A549 (cell line): ENCODE results near the gene RPL3. TPM values are rescaled to one million over a fixed set of nuclear protein-coding genes. Genes with fewer than 3 reads are reported as not detected.

ENCODE experiments used
- ATAC-seq, 2 experiments: fragments of 200-7000 bp in 1 of 2; fragments of >200 bp in 1 of 2; cut with Nextera tagmentation in 1 of 2; cut with Tn5 transposase in 1 of 2; 3 replicates each; pipeline versions ENCODE4 v1.8.0 to v1.9.1; 2018 to 2020; ENCODE audit warnings: mild to moderate bottlenecking in 1 of 2, moderate library complexity in 1 of 2
- CTCF ChIA-PET: fragments of 300-600 bp; sonication (Branson Sonifier 250); formaldehyde crosslinking; extraction: SDS; loops from one replicate; lab custom pipeline; 2021; ENCODE audit warnings: antibody characterized with exemption, inconsistent platforms; lab: Yijun Ruan, JAX
- POLR2A ChIA-PET: fragments of 350-600 bp; formaldehyde crosslinking; extraction: SDS; loops from one replicate; lab custom pipeline; 2021; ENCODE audit warnings: antibody characterized with exemption, inconsistent platforms; lab: Yijun Ruan, JAX
- DNase-seq, 2 experiments: peaks; one replicate each; pipeline versions ENCODE4 v3.0.0 to v3.0.0-alpha.2; 2011 to 2016; ENCODE audit warnings: low read depth in 1 of 2, low spot score in 1 of 2
- FAIRE-seq: peaks from 2 replicates; lab custom pipeline; 2011; peaks lifted over from hg19 to GRCh38; lab: Jason Lieb, UNC
- H3K27ac ChIP-seq, 2 experiments: fragments of >200 bp; sonication (Bioruptor Twin); formaldehyde crosslinking; 3 replicates each; pipeline ENCODE4 v1.5.1; 2016 to 2017
- H3K4me1 ChIP-seq: fragments of >200 bp; sonication (Bioruptor Twin); formaldehyde crosslinking; 3 replicates; pipeline ENCODE4 v1.6.1; 2016
- H3K4me2 ChIP-seq: fragments of >200 bp; sonication (Bioruptor Twin); formaldehyde crosslinking; 3 replicates; pipeline ENCODE4 v1.6.1; 2016
- H3K4me3 ChIP-seq: fragments of >200 bp; sonication (Bioruptor Twin); formaldehyde crosslinking; 3 replicates; pipeline ENCODE4 v1.5.1; 2016
- H3K9me3 ChIP-seq: fragments of >200 bp; sonication (Bioruptor Twin); formaldehyde crosslinking; 3 replicates; pipeline ENCODE4 v1.6.1; 2016
- BHLHE40 ChIP-seq: IDR thresholded peaks from 2 replicates; pipeline ENCODE4 v1.6.1; 2012; ENCODE audit warnings: low read depth, low read length, inconsistent platforms
- CHD4 ChIP-seq: fragments of 200-600 bp; sonication (generic); IDR thresholded peaks from 2 replicates; pipeline ENCODE4 v1.6.1; 2016; ENCODE audit warnings: antibody characterized with exemption, mild to moderate bottlenecking, borderline replicate concordance
- EHF ChIP-seq: fragments of 250-450 bp; sonication (Bioruptor Pico); IDR thresholded peaks from 2 replicates; pipeline ENCODE4 v1.5.0; 2020; ENCODE audit warnings: mild to moderate bottlenecking
- FOXS1 ChIP-seq: fragments of 250-450 bp; sonication (Bioruptor Pico); IDR thresholded peaks from 2 replicates; pipeline ENCODE4 v1.5.0; 2020; ENCODE audit warnings: mild to moderate bottlenecking, moderate library complexity
- HES2 ChIP-seq: fragments of >200 bp; sonication (Bioruptor Twin); formaldehyde crosslinking; IDR thresholded peaks from 2 replicates; pipeline ENCODE4 v1.6.1; 2016
- HOXA7 ChIP-seq: fragments of 250-450 bp; sonication (Bioruptor Pico); IDR thresholded peaks from 2 replicates; pipeline ENCODE4 v1.5.0; 2020; ENCODE audit warnings: mild to moderate bottlenecking, moderate library complexity
- HOXB5 ChIP-seq: fragments of 250-450 bp; sonication (Bioruptor Pico); IDR thresholded peaks from 2 replicates; pipeline ENCODE4 v1.5.0; 2020; ENCODE audit warnings: mild to moderate bottlenecking, moderate library complexity
- MAFK ChIP-seq: fragments of 450-650 bp; IDR thresholded peaks from 2 replicates; pipeline ENCODE4 v1.6.1; 2014; ENCODE audit not compliant: partially characterized antibody
- MAZ ChIP-seq: fragments of 150-350 bp; IDR thresholded peaks from 2 replicates; pipeline ENCODE4 v1.6.1; 2014; ENCODE audit warnings: antibody characterized with exemption, low read depth, low read length, borderline replicate concordance
- NR3C1 ChIP-seq: fragments of >200 bp; sonication (Bioruptor Twin); formaldehyde crosslinking; IDR thresholded peaks from 3 replicates; pipeline ENCODE4 v1.6.1; 2017
- PHF8 ChIP-seq: fragments of 200-600 bp; sonication (generic); IDR thresholded peaks from 2 replicates; pipeline ENCODE4 v1.6.1; 2016; ENCODE audit warnings: low read depth, mild to moderate bottlenecking, antibody characterized with exemption, moderate library complexity, borderline replicate concordance
- POLR2A ChIP-seq: IDR thresholded peaks from 2 replicates; pipeline ENCODE4 v1.6.1; 2012; ENCODE audit warnings: mild to moderate bottlenecking, low read length
- POLR2AphosphoS2 ChIP-seq: conservative IDR thresholded peaks from 2 replicates; pipeline ENCODE4 v1.6.1; 2012; ENCODE audit warnings: low read length, improper control_type of control experiment, inconsistent platforms
- RAD21 ChIP-seq, 2 experiments: fragments of >200 bp in 1 of 2; sonication (Bioruptor Twin) in 1 of 2; formaldehyde crosslinking in 1 of 2; IDR thresholded peaks in 1 of 2; conservative IDR thresholded peaks in 1 of 2; 2 replicates in 1 of 2; 3 replicates in 1 of 2; pipeline ENCODE4 v1.6.1; 2012 to 2018; ENCODE audit warnings: inconsistent platforms in 1 of 2
- RCOR1 ChIP-seq: fragments of 150-350 bp; IDR thresholded peaks from 2 replicates; pipeline ENCODE4 v1.6.1; 2014; ENCODE audit warnings: antibody characterized with exemption, low read length, low read depth
- SMC3 ChIP-seq: fragments of >200 bp; sonication (Bioruptor Twin); formaldehyde crosslinking; IDR thresholded peaks from 3 replicates; pipeline ENCODE4 v1.6.1; 2018; ENCODE audit warnings: inconsistent platforms
- TP53 ChIP-seq: fragments of 250-450 bp; sonication (Bioruptor Pico); IDR thresholded peaks from 2 replicates; pipeline ENCODE4 v1.5.0; 2021; ENCODE audit warnings: mild to moderate bottlenecking, moderate library complexity
- USF2 ChIP-seq: fragments of 450-650 bp; IDR thresholded peaks from 2 replicates; pipeline ENCODE4 v1.6.1; 2014; ENCODE audit warnings: antibody characterized with exemption
- ZSCAN20 ChIP-seq: fragments of 250-450 bp; sonication (Bioruptor Pico); IDR thresholded peaks from 2 replicates; pipeline ENCODE4 v1.8.0; 2022; ENCODE audit warnings: mild to moderate bottlenecking, moderate library complexity
- WGBS: methylation state at CpG from one replicate; pipeline ENCODE4 v1.1.6; 2017; ENCODE audit errors: missing lambda C conversion rate; 5-methylcytosine and 5-hydroxymethylcytosine counted together
- polyA plus RNA-seq, 4 experiments: library from polyadenylated mRNA; depleted of rRNA in 3 of 4; stranded (reverse); fragments of >200 nt; fragmentation: RNase III in 1 of 4; extraction: RNeasy Plus Mini Kit Qiagen cat#74134 plus additional on column Dnase treatment in 1 of 4; gene quantifications; 2 replicates in 3 of 4; 3 replicates in 1 of 4; pipeline ENCODE4 v1.2.3, GENCODE V29; 2011 to 2017
- TF ChIP-seq, protein P1 (sequence below): fragments of 200-600 bp; sonication (generic); IDR thresholded peaks from 2 replicates; pipeline ENCODE4 v1.6.1; 2016; ENCODE audit warnings: antibody characterized with exemption, mild to moderate bottlenecking, moderate library complexity

Gene RPL3
- polyA plus RNA-seq, 2 of the 4 experiments (the other 2 are of a cell fraction) = 1,921 to 1,965 TPM

DNA sequence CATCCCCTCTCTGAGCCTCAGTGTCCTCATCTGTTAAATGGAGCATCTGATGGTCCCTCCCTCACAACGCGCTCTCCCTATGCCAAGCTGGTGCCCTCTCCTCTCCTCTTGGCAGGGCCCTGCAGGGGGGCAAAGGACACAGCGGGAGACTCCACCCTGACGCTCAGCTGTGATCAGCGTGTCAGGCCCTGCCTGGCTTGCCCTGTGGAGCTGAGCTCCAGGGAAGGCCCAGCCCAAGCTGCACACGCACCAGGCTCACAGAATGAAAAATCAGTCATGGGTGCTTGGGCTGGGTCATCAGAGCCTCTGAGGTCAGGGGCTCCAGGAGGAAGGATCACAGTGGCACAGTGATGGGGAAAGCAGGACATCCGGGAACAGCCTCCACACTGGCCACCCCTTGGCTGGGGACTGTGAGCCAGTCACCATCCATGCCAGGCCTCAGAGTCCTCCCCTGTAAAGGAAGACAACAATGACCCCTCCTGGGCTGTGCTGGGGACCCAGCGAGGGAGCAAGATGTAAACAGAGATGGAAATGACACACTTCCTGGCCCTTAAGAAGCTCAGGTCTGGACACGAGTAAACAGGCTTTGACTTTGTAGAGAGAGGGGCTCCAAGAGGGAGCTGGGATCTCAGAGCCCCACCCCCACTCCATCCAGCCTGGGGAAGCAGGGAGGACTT is 36.6 kb downstream of the RPL3 start:
- Histone ChIP-seq H3K9me3 (0 out of 3 replicates have a peak, but pooled peaks cover 8% of the 10 kb centered on the region), H3K4me1 (no peaks in the 10 kb centered on the region), H3K27ac (peak overlapping the region in 1 of 2 experiments; percentile 59; a peak in 3 of 6 replicates), H3K4me3 (no peak overlapping the region), H3K4me2 (no peak overlapping the region)
- POLR2A ChIA-PET = no interaction called here
- ATAC-seq = peak in 1 of 2 experiments; percentile 17; a peak in 2 of 6 replicates
- WGBS = 85% methylated on average over 6 of the region's 9 CpGs
- CTCF ChIA-PET = interaction anchor here (1.0 to 2.0 kb wide), 2 partner anchors 9 to 17 kb away, joined by 3 to 5 read pairs; no protein-coding TSS in a partner anchor
- DNase-seq = no peak
- no peak for FAIRE-seq
- TF ChIP-seq HES2 = no peak
- TF ChIP-seq SMC3 = no peak
- TF ChIP-seq RAD21 (conservative IDR thresholded peaks at IDR 0.05 in 1 of 2, IDR thresholded peaks at IDR 0.05 in 1 of 2) = 0 out of 5 replicates have a peak, but pooled peaks of 1 of the 2 experiments have one; percentile 6
- TF ChIP-seq CHD4 = no peak
- no peak for TF ChIP-seq FOXS1 (CRISPR knock-in tag)

DNA sequence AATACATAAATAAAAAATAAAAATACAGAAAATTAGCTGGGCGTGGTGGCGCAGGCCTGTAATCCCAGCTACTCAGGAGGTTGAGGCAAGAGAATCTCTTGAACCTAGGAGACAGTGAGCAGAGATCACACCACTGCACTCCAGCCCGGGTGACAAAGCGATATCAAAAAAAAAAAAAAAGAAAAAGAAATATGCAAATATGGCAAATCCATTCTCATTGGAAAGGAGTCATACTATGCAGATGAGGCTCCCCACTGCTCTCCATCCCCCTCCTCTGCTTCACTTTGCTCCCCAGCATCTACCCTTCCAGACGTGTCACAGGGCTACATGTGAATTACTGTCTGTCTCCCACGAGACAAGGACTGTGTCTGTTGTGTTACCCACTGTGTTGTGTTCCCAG is 38.3 kb downstream of the RPL3 start:
- H3K4me2 ChIP-seq = no peak overlapping the region
- H3K27ac ChIP-seq = no peak overlapping the region
- FAIRE-seq = no peak
- ChIA-PET CTCF (no interaction called here), POLR2A (no interaction called here)
- no peak for DNase-seq
- H3K4me3 ChIP-seq = no peak overlapping the region
- no peaks in the 10 kb centered on the region for H3K4me1 ChIP-seq
- WGBS = 92% methylated on average over 6 of the region's 6 CpGs
- H3K9me3 ChIP-seq = 0 out of 3 replicates have a peak, but pooled peaks cover 8% of the 10 kb centered on the region
- no peak for ATAC-seq
- TF ChIP-seq MAZ (no peak), ZSCAN20 (no peak), USF2 (no peak), POLR2A (no peak), TP53 (CRISPR knock-in tag) (no peak)

- no peak overlapping the region for H3K4me2 ChIP-seq
- WGBS = 85% methylated on average over 2 of the region's 7 CpGs
- POLR2A ChIA-PET = interaction anchor here (0.8 kb wide), 1 partner anchor 27 kb away, joined by 4 read pairs; no protein-coding TSS in a partner anchor
Measured at GRCh38 chr22:39280250-39280649, 39.2 kb downstream of the RPL3 start.

GRCh38 chr22:39279170-39279850 is 40.1 kb downstream of the RPL3 start:
- no peak overlapping the region for H3K27ac ChIP-seq
- H3K4me1 ChIP-seq = no peaks in the 10 kb centered on the region
- 87% methylated on average over 19 of the region's 23 CpGs for WGBS
- H3K9me3 ChIP-seq = no peaks in the 10 kb centered on the region
- CTCF ChIA-PET = interaction anchor here (1.2 to 1.8 kb wide), 3 partner anchors 12 to 109 kb away, joined by 4 to 7 read pairs (median 4); no protein-coding TSS in a partner anchor
- DNase-seq (no peak), ATAC-seq (no peak), FAIRE-seq (no peak)
- POLR2A ChIA-PET = interaction anchor here (0.5 to 1.0 kb wide), 3 partner anchors 26 to 141 kb away, joined by 3 to 4 read pairs (median 4); partner anchors contain the start of gene RPL3
- no peak overlapping the region for H3K4me3 ChIP-seq
- no peak overlapping the region for H3K4me2 ChIP-seq
- TF ChIP-seq HOXA7 = no peak
- no peak for TF ChIP-seq HOXB5 (CRISPR knock-in tag)
- TF ChIP-seq NR3C1 = no peak
- TF ChIP-seq EHF (CRISPR knock-in tag) = no peak
- TF ChIP-seq, protein P1, sequence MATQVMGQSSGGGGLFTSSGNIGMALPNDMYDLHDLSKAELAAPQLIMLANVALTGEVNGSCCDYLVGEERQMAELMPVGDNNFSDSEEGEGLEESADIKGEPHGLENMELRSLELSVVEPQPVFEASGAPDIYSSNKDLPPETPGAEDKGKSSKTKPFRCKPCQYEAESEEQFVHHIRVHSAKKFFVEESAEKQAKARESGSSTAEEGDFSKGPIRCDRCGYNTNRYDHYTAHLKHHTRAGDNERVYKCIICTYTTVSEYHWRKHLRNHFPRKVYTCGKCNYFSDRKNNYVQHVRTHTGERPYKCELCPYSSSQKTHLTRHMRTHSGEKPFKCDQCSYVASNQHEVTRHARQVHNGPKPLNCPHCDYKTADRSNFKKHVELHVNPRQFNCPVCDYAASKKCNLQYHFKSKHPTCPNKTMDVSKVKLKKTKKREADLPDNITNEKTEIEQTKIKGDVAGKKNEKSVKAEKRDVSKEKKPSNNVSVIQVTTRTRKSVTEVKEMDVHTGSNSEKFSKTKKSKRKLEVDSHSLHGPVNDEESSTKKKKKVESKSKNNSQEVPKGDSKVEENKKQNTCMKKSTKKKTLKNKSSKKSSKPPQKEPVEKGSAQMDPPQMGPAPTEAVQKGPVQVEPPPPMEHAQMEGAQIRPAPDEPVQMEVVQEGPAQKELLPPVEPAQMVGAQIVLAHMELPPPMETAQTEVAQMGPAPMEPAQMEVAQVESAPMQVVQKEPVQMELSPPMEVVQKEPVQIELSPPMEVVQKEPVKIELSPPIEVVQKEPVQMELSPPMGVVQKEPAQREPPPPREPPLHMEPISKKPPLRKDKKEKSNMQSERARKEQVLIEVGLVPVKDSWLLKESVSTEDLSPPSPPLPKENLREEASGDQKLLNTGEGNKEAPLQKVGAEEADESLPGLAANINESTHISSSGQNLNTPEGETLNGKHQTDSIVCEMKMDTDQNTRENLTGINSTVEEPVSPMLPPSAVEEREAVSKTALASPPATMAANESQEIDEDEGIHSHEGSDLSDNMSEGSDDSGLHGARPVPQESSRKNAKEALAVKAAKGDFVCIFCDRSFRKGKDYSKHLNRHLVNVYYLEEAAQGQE = no peak
- TF ChIP-seq MAFK = no peak
- TF ChIP-seq PHF8 = no peak
- no peak for TF ChIP-seq USF2
- no peak for TF ChIP-seq BHLHE40
- TF ChIP-seq RCOR1 = no peak
- TF ChIP-seq POLR2AphosphoS2 = no peak

More at GRCh38 chr22:39280250-39280649, 39.2 kb downstream of the RPL3 start:
- no peak overlapping the region for H3K4me3 ChIP-seq
- H3K9me3 ChIP-seq = 0 out of 3 replicates have a peak, but pooled peaks cover 8% of the 10 kb centered on the region
- no peak overlapping the region for H3K27ac ChIP-seq
- CTCF ChIA-PET = interaction anchor here (0.6 to 1.8 kb wide), 3 partner anchors 11 to 162 kb away, joined by 3 to 7 read pairs (median 4); no protein-coding TSS in a partner anchor
- no peak for DNase-seq
- TF ChIP-seq HOXA7 = no peak
- no peak for TF ChIP-seq HES2
- TF ChIP-seq, all 56 proteins: peak for 0
- FAIRE-seq (no peak), ATAC-seq (no peak)
- H3K4me1 ChIP-seq = no peaks in the 10 kb centered on the region
